H1 (cell line): ENCODE results near the gene ETS1.

ENCODE experiments used
- CHD2 ChIP-seq: IDR thresholded peaks from 2 replicates; pipeline ENCODE4 v1.6.1; 2012; ENCODE audit warnings: low read length, improper control_type of control experiment
- POLR2A ChIP-seq, 2 experiments: IDR thresholded peaks; 1 replicate in 1 of 2; 2 replicates in 1 of 2; pipeline ENCODE4 v1.6.1; 2011; ENCODE audit warnings: low read depth in 2 of 2, low read length in 2 of 2, mild to moderate bottlenecking in 2 of 2; ENCODE audit errors: control extremely low read depth in 1 of 2
- POLR2AphosphoS5 ChIP-seq: IDR thresholded peaks from 2 replicates; pipeline ENCODE4 v1.6.1; 2011; ENCODE audit warnings: low read depth, low read length
- RFX5 ChIP-seq: IDR thresholded peaks from 2 replicates; pipeline ENCODE4 v1.6.1; 2011; ENCODE audit warnings: low read depth, low read length, improper control_type of control experiment, borderline replicate concordance
- YY1 ChIP-seq: IDR thresholded peaks from 2 replicates; pipeline ENCODE4 v1.6.1; 2011; ENCODE audit warnings: low read depth, mild to moderate bottlenecking, low read length
- TF ChIP-seq, protein P1 (sequence below), 3 experiments: IDR thresholded peaks; 1 replicate in 2 of 3; 2 replicates in 1 of 3; pipeline versions ENCODE4 v1.5.1 to v1.6.1; 2011; ENCODE audit warnings: low read length in 3 of 3, mild to moderate bottlenecking in 3 of 3, inconsistent platforms in 2 of 3, low read depth in 1 of 3, moderate library complexity in 1 of 3; ENCODE audit not compliant: insufficient read depth in 1 of 3; ENCODE audit errors: control extremely low read depth in 1 of 3

DNA sequence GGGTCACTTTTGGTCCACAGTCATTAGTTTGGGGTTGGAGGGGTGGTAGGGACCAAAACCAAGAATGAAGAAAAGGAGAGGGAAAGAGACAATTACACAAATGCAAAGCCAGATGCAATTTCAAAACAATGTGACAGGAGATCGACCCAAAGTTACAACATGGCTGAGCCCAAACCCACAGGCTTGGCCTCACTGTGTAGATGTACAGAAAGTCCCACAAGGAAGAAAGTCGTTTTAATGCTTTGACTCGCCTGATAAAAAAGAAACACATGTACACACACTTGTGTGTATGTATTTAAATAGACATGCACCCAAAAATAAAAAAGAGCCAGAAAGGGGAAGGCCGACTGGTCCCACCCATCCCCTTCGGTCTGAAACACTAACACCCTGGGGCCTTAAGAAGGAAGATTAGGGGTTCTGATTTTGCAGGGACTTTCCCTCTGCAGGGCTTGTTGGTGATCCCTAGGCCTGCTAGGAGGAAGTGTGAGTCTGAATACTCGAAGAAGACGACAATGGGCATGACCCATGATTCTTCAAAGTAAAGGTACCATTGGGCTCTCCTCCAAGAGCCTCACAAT is 104.1 kb downstream of the ETS1 start:
- no peak for TF ChIP-seq POLR2AphosphoS5
- TF ChIP-seq YY1, result no peak
- TF ChIP-seq, protein P1, sequence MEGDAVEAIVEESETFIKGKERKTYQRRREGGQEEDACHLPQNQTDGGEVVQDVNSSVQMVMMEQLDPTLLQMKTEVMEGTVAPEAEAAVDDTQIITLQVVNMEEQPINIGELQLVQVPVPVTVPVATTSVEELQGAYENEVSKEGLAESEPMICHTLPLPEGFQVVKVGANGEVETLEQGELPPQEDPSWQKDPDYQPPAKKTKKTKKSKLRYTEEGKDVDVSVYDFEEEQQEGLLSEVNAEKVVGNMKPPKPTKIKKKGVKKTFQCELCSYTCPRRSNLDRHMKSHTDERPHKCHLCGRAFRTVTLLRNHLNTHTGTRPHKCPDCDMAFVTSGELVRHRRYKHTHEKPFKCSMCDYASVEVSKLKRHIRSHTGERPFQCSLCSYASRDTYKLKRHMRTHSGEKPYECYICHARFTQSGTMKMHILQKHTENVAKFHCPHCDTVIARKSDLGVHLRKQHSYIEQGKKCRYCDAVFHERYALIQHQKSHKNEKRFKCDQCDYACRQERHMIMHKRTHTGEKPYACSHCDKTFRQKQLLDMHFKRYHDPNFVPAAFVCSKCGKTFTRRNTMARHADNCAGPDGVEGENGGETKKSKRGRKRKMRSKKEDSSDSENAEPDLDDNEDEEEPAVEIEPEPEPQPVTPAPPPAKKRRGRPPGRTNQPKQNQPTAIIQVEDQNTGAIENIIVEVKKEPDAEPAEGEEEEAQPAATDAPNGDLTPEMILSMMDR (IDR thresholded peaks at IDR 0.05; ENCODE audit: control extremely low read depth in 1 of 3, insufficient read depth in 1 of 3, low read depth in 1 of 3, low read length in 3 of 3), result no peak
- TF ChIP-seq POLR2A (IDR thresholded peaks at IDR 0.05; ENCODE audit: control extremely low read depth in 1 of 2, low read depth in 2 of 2, low read length in 2 of 2), result no peak
- TF ChIP-seq CHD2, result no peak
- no peak for TF ChIP-seq RFX5
